ENCODE data around the gene IL17B.

DNA sequence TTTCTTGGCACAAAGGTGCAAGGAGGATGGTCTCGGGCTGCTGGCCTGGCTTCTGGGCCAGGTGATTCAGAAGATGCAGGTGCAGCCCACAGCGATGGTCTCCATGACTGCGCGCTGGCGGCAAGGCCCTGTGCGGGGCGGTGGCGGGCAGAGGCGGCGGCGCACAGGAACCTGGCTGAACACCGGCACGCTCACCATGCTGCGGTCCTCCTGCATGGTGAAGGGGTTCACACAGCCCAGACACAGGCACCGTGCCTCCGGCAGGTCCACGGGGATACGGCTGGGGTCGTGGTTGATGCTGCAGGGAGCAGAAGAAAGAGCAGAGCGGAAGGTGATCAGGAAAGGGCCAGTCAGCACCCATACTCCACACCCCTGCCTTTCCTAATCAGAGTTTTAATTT is 4.8 kb downstream of the IL17B start:
- TF ChIP-seq ZFP41 (CRISPR knock-in tag; IDR thresholded peaks at IDR 0.05; ENCODE audit: borderline replicate concordance) (no peak), ZNF431 (CRISPR knock-in tag; IDR thresholded peaks at IDR 0.05; ENCODE audit: borderline replicate concordance, low read depth) (no peak)
- TF ChIP-seq, protein P1, sequence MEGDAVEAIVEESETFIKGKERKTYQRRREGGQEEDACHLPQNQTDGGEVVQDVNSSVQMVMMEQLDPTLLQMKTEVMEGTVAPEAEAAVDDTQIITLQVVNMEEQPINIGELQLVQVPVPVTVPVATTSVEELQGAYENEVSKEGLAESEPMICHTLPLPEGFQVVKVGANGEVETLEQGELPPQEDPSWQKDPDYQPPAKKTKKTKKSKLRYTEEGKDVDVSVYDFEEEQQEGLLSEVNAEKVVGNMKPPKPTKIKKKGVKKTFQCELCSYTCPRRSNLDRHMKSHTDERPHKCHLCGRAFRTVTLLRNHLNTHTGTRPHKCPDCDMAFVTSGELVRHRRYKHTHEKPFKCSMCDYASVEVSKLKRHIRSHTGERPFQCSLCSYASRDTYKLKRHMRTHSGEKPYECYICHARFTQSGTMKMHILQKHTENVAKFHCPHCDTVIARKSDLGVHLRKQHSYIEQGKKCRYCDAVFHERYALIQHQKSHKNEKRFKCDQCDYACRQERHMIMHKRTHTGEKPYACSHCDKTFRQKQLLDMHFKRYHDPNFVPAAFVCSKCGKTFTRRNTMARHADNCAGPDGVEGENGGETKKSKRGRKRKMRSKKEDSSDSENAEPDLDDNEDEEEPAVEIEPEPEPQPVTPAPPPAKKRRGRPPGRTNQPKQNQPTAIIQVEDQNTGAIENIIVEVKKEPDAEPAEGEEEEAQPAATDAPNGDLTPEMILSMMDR (CRISPR knock-in tag; IDR thresholded peaks at IDR 0.05), result no peak
